Ishikawa (cell line): Measurements from ENCODE around the gene MRTFA.

ENCODE experiments used
- CEBPB ChIP-seq: IDR thresholded peaks from 2 replicates; pipeline ENCODE4 v1.6.1; 2012
- CREB1 ChIP-seq: IDR thresholded peaks from 2 replicates; pipeline ENCODE4 v1.6.1; 2012; ENCODE audit warnings: low read depth
- EGR1 ChIP-seq: IDR thresholded peaks from 2 replicates; pipeline ENCODE4 v1.6.1; 2012
- EP300 ChIP-seq: IDR thresholded peaks from 2 replicates; pipeline ENCODE4 v1.6.1; 2012; ENCODE audit warnings: borderline replicate concordance
- FOXM1 ChIP-seq: IDR thresholded peaks from 2 replicates; pipeline ENCODE4 v1.6.1; 2012; ENCODE audit warnings: low read depth, borderline replicate concordance
- NFIC ChIP-seq: IDR thresholded peaks from 2 replicates; pipeline ENCODE4 v1.6.1; 2012
- RAD21 ChIP-seq: IDR thresholded peaks from 2 replicates; pipeline ENCODE4 v1.6.1; 2012; ENCODE audit warnings: low read depth
- REST ChIP-seq: IDR thresholded peaks from 2 replicates; pipeline ENCODE4 v1.6.1; 2012; ENCODE audit warnings: low read depth, mild to moderate bottlenecking
- TAF1 ChIP-seq: IDR thresholded peaks from 2 replicates; pipeline ENCODE4 v1.6.1; 2012; ENCODE audit warnings: low read depth, mild to moderate bottlenecking
- TCF12 ChIP-seq: IDR thresholded peaks from 2 replicates; pipeline ENCODE4 v1.6.1; 2012; ENCODE audit warnings: low read depth
- TEAD4 ChIP-seq: IDR thresholded peaks from 2 replicates; pipeline ENCODE4 v1.6.1; 2012
- YY1 ChIP-seq: IDR thresholded peaks from 2 replicates; pipeline ENCODE4 v1.6.1; 2012; ENCODE audit warnings: low read depth
- ZBTB7A ChIP-seq: IDR thresholded peaks from 2 replicates; pipeline ENCODE4 v1.6.1; 2012; ENCODE audit warnings: low read depth
- TF ChIP-seq, protein P1 (sequence below): IDR thresholded peaks from 2 replicates; pipeline ENCODE4 v1.6.1; 2012
- TF ChIP-seq, protein P2 (sequence below): IDR thresholded peaks from 2 replicates; pipeline ENCODE4 v1.6.1; 2012

MRTFA gene

DNA sequence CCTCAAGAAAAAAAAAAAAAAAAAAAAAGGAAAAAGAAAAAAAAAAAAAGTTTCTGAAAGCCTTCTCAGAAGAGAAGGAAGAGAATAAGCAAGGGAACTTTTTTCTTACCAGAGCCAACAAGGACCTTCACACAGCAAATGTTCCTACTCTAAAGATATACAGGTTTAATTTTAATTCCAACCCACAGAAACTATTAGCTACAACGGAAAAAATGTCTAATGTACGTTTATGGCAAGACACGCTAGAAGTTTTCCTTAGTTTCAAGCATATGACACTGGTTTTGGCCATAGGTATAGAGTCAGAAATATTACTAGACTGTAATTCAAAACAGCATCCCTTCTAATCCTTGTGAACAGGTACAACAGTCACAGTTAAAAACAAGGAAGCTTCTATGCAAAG is 120.1 kb downstream of the MRTFA start:
- TF ChIP-seq, protein P1, sequence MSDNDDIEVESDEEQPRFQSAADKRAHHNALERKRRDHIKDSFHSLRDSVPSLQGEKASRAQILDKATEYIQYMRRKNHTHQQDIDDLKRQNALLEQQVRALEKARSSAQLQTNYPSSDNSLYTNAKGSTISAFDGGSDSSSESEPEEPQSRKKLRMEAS = no peak
- TF ChIP-seq EP300 (no peak), TEAD4 (no peak), TCF12 (no peak), ZBTB7A (no peak), CEBPB (no peak), EGR1 (no peak), CREB1 (no peak), TAF1 (no peak), FOXM1 (no peak), NFIC (no peak)

GRCh38 chr22:40512426-40513136 is 123.9 kb downstream of the MRTFA start:
- TF ChIP-seq, protein P2, sequence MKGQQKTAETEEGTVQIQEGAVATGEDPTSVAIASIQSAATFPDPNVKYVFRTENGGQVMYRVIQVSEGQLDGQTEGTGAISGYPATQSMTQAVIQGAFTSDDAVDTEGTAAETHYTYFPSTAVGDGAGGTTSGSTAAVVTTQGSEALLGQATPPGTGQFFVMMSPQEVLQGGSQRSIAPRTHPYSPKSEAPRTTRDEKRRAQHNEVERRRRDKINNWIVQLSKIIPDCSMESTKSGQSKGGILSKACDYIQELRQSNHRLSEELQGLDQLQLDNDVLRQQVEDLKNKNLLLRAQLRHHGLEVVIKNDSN = no peak
- TF ChIP-seq TAF1 (no peak), EGR1 (no peak), TCF12 (no peak), YY1 (no peak)

DNA sequence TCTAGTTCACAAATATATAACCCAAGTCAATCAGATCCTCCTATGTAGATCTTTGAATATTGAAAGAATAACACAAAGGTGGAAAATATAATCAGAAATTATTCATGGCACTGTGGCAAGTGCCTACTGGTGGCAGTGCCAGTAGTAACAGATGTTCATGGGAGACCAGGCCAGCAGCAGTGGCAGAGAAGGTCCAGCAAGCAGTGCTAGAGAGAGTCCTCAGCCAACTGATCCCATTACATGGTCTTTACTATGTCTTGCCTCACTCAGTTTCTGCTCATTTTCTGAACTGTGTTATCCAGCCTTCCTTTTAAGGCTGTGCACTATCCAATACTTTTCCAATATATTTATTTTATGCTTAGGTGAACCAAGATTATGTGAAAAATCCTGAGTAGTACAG is 124.9 kb downstream of the MRTFA start:
- TF ChIP-seq CEBPB = no peak
- TF ChIP-seq, protein P2 = no peak

- TF ChIP-seq TCF12 (no peak), RAD21 (no peak), EGR1 (no peak), CEBPB (no peak), YY1 (no peak), CREB1 (no peak), REST (no peak), NFIC (no peak), FOXM1 (no peak), TEAD4 (no peak), EP300 (no peak), TAF1 (no peak), ZBTB7A (no peak)
- TF ChIP-seq, protein P2 = no peak
- TF ChIP-seq, protein P1 = no peak
Observed at GRCh38 chr22:40510631-40511364, 125.7 kb downstream of the MRTFA start.

GRCh38 chr22:40509401-40510134 is 127.0 kb downstream of the MRTFA start:
- no peak for TF ChIP-seq TEAD4
- no peak for TF ChIP-seq TCF12
- TF ChIP-seq CREB1 = no peak
- TF ChIP-seq ZBTB7A = no peak
- TF ChIP-seq NFIC = no peak
- no peak for TF ChIP-seq TAF1
- TF ChIP-seq, protein P2 = no peak
- no peak for TF ChIP-seq CEBPB

DNA sequence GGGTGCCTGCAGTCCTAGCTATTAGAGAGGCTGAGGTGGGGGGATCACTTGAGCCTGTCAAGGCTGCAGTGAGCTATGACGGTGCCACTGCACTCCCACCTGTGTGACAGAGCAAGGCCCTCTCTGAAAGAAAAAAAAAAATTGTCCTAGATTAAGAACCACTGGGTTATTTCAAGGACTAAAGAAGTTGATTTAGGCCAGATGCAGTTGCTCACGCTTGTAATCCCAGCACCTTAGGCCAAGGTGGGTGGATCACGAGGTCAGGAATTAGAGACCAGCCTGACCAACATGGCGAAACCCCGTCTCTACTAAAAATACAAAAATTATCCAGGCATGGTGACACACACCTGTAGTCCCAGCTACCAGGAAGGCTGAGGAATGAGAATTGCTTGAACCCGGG is 129.0 kb downstream of the MRTFA start:
- no peak for TF ChIP-seq CEBPB
- TF ChIP-seq EP300 = no peak
- TF ChIP-seq TEAD4 = no peak
- TF ChIP-seq EGR1 = no peak
- no peak for TF ChIP-seq NFIC
- TF ChIP-seq TAF1 = no peak
- no peak for TF ChIP-seq YY1
- TF ChIP-seq CREB1 = no peak
- no peak for TF ChIP-seq REST
